Measurements from ENCODE around the gene FAM210A. TPM values are rescaled to one million over a fixed set of nuclear protein-coding genes. Genes with fewer than 3 reads are reported as not detected.

The FAM210A gene
- 31.5 and 38.9 TPM in 2 replicates for total RNA-seq

GRCh38 chr18:13726232-13726971 is at the start of gene FAM210A, which contains the start of gene RNMT:
Gene FAM210A, minus strand, starts transcription at chr18:13726558. Its CDS starts 44,481 bp downstream, at chr18:13682077.
Gene RNMT, plus strand, starts transcription at chr18:13726673. Its CDS starts 4,845 bp downstream, at chr18:13731518.

Other genes with a start within 250 kb of the FAM210A start
- gene RNMT, start 115 bp upstream of the FAM210A start, total RNA-seq = 38.3 and 46.0 TPM in 2 replicates
- not detected in 2 replicates for gene MC5R, start 97.6 kb upstream of the FAM210A start, total RNA-seq
- not detected in 2 replicates for gene MC2R, start 189.0 kb upstream of the FAM210A start, total RNA-seq

Data from smooth muscle cell of the umbilical artery (primary cell).